A549 (cell line): ENCODE results near the gene SNCB.

Experiments used
- MYC ChIP-seq: IDR thresholded peaks from 2 replicates; pipeline ENCODE4 v1.6.1; 2012; ENCODE audit warnings: mild to moderate bottlenecking, inconsistent platforms, low read length, improper control_type of control experiment, borderline replicate concordance
- RARB ChIP-seq: fragments of 250-450 bp; sonication (Bioruptor Pico); IDR thresholded peaks from 2 replicates; pipeline ENCODE4 v1.8.0; 2021; ENCODE audit warnings: mild to moderate bottlenecking, moderate library complexity

DNA sequence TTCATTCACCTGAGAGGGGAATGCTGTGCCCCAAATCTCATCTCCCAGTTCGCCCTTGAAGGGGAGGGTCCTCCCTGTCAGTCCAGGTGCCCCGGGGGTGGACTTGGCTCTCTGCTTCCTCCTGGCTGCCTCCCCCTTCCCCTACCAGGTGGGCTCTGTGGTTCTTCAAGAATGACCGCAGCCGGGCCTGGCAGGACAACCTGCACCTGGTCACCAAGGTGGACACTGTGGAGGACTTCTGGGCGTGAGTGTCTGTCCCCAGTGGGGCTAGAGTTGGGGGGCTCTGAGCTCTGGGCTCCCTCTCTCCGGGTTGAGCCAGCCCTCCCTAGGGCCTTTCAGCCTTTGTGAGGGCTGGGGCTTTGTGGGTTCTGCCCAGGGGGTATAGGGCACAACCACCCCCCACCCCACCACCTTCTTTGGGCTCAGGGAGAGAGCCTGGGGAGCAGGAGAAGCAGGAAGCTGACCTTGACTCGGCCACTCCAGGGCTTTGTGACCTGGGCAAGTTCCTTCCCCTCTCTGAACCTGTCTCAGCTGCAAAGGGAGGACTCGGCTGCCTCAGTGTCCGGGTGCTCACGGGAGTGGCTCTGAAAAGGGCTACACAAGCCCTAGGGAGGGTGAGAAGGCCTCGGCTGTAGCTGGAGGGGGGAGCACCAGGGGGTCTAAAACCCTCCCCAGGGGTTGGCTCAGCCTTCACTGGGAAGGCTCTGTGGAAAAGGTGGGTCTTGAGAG, 13.3 kb upstream of the SNCB start:
- TF ChIP-seq MYC (no peak), RARB (CRISPR knock-in tag) (no peak)
